SK-N-SH treated with all-trans-retinoic acid at 6 μM for 48 hours (cell line): Measurements from ENCODE around the gene DENND1A.

ENCODE experiments used
- ESRRG ChIP-seq: fragments of 250-450 bp; sonication (Bioruptor Pico); IDR thresholded peaks from 2 replicates; pipeline ENCODE4 v1.6.1; 2021; ENCODE audit warnings: mild to moderate bottlenecking
- OSR1 ChIP-seq: fragments of 250-450 bp; sonication (Bioruptor Pico); IDR thresholded peaks from 2 replicates; pipeline ENCODE4 v1.8.0; 2022; ENCODE audit warnings: moderate library complexity, mild to moderate bottlenecking, inconsistent platforms
- RARB ChIP-seq: fragments of 250-450 bp; sonication (Bioruptor Pico); IDR thresholded peaks from 2 replicates; pipeline ENCODE4 v1.8.0; 2021; ENCODE audit warnings: mild to moderate bottlenecking, moderate library complexity
- TCF4 ChIP-seq: fragments of 250-450 bp; sonication (Bioruptor Pico); IDR thresholded peaks from 2 replicates; pipeline ENCODE4 v1.8.0; 2021; ENCODE audit warnings: mild to moderate bottlenecking, moderate library complexity, borderline replicate concordance
- ZC3H10 ChIP-seq: fragments of 250-450 bp; sonication (Bioruptor Pico); IDR thresholded peaks from 2 replicates; pipeline ENCODE4 v1.5.1; 2021; ENCODE audit warnings: mild to moderate bottlenecking, moderate library complexity
- ZNF8 ChIP-seq: fragments of 450-650 bp; formaldehyde crosslinking; IDR thresholded peaks from 2 replicates; pipeline ENCODE4 v1.5.0; 2020; ENCODE audit warnings: mild to moderate bottlenecking, moderate library complexity
- TF ChIP-seq, protein P1 (sequence below): fragments of 250-450 bp; sonication (Bioruptor Pico); IDR thresholded peaks from 2 replicates; pipeline ENCODE4 v1.8.0; 2020; ENCODE audit warnings: mild to moderate bottlenecking, moderate library complexity, borderline replicate concordance
- TF ChIP-seq, protein P2 (sequence below): fragments of 250-450 bp; sonication (Bioruptor Pico); IDR thresholded peaks from 2 replicates; pipeline ENCODE4 v1.8.0; 2021; ENCODE audit warnings: low read depth, mild to moderate bottlenecking, moderate library complexity, borderline replicate concordance

DNA sequence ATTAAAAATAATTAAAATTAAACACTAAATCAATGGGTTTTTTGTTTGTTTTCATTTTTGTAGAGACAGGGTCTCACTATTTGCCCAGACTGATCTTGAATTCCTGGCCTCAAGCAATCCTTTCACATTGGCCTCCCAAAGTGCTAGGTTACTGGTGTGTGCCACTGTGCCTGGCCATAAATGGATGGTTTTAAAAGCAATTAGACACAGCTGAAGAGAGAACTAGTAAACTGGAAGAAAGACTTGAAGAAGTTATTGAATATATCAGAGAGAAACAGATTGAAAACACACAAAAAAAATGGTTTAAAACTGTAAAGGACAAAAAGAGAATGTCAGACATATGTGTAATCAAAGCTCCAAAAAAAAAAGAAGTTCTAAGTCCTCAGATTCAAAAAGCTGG, 83.0 kb downstream of the DENND1A start:
- no peak for TF ChIP-seq ZC3H10
- TF ChIP-seq TCF4: no peak
- TF ChIP-seq, protein P1, sequence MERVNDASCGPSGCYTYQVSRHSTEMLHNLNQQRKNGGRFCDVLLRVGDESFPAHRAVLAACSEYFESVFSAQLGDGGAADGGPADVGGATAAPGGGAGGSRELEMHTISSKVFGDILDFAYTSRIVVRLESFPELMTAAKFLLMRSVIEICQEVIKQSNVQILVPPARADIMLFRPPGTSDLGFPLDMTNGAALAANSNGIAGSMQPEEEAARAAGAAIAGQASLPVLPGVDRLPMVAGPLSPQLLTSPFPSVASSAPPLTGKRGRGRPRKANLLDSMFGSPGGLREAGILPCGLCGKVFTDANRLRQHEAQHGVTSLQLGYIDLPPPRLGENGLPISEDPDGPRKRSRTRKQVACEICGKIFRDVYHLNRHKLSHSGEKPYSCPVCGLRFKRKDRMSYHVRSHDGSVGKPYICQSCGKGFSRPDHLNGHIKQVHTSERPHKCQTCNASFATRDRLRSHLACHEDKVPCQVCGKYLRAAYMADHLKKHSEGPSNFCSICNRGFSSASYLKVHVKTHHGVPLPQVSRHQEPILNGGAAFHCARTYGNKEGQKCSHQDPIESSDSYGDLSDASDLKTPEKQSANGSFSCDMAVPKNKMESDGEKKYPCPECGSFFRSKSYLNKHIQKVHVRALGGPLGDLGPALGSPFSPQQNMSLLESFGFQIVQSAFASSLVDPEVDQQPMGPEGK (CRISPR knock-in tag): no peak
- no peak for TF ChIP-seq OSR1
- TF ChIP-seq, protein P2, sequence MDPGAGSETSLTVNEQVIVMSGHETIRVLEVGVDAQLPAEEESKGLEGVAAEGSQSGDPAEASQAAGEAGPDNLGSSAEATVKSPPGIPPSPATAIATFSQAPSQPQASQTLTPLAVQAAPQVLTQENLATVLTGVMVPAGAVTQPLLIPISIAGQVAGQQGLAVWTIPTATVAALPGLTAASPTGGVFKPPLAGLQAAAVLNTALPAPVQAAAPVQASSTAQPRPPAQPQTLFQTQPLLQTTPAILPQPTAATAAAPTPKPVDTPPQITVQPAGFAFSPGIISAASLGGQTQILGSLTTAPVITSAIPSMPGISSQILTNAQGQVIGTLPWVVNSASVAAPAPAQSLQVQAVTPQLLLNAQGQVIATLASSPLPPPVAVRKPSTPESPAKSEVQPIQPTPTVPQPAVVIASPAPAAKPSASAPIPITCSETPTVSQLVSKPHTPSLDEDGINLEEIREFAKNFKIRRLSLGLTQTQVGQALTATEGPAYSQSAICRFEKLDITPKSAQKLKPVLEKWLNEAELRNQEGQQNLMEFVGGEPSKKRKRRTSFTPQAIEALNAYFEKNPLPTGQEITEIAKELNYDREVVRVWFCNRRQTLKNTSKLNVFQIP (CRISPR knock-in tag): no peak
- no peak for TF ChIP-seq ESRRG (CRISPR knock-in tag)
- TF ChIP-seq ZNF8 (CRISPR knock-in tag): no peak
- TF ChIP-seq RARB (CRISPR knock-in tag): no peak
